ENCODE measurements around the gene DTX2.
A peak's percentile ranks its signal among the peaks of the same experiment; 100 is the strongest.
"Not testable (repeated sequence)": the region's sequence is repeated elsewhere in the genome, so short reads cannot be mapped to it uniquely, and the experiment has no call there.

Gene DTX2

DNA sequence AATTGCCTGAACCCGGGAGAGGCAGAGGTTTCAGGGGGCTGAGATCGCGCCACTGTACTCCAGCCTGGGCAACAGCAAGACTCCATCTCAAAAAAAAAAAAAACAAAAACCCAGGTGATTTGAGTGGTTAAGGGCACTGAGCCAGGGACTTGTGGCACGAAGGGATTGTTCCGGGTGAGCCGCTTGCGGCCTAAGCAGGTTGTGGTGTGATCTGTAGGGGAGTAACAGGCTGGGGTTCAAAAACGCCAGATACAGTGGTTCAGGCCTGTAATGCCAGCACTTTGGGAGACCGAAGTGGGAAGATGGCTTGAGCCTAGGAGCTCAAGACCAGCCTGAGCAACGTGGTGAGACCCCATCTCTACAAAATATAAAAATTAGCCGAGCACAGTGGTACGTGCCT lies 17.7 kb upstream of the DTX2 start:
- not testable (repeated sequence) for DNase-seq (ENCODE audit: low read depth)

DNA sequence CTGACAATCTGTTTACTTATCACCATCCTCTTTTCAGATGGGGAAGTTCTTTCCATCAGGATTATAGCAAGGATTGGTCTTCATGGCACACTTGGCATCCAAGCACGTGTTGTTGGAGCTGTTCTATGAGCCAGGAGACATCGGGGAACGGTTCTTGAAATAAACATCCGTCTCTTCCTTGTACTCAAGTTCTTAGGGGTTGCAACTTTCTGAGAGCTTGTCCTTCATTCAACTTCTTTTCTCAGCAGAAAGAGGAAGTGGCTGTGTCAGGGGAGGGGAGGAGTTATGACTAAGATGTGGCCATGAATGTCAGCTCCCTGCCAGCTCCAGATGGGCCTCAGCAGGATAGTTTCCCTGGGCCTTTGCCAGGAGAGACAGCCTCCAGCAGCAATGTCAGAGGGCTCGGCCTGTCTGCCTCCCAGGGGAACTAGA lies 15.9 kb upstream of the DTX2 start:
- peak; percentile 38 for DNase-seq (ENCODE audit: low read depth)

DNA sequence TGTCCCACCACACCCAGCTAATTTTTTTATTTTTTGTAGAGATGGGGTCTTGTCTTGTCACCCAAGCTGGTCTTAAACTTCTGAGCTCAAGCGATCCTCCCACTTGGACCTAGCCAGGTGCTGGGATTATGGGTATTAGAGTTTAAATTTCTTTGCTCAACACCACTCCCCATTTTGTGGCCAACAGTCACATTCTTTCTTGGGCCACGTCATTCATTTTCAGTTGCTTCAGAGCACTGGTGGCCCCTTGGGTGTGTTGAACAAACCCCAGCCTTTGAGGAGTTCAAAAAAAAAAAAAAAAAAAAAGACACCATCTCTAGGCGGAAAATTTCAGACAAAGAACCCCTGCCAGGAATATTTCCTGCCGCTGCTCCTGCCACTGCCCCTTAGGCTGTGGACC lies 4.5 kb upstream of the DTX2 start:
- DNase-seq (ENCODE audit: low read depth) = not testable (repeated sequence)

DNA sequence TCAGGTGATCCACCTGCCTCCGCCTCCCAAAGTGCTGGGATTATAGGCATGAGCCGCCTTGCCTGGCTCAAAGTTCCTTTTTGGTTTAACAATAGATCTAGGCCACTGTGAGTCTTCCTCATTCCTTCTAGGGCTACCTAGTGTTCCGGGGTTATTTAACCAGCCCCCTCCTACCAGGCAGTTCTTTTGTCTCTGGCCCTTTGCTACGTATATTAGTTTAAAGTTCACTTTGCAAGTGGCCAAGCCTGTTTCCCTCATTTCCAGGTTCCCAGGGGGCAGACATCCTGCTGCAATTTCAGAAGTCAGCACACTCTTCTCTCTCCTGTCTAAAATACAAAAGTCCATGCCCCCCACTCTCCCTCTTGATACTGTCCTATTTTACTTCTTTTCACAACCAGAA lies 3.0 kb upstream of the DTX2 start:
- DNase-seq (ENCODE audit: low read depth) = not testable (repeated sequence)

DNA sequence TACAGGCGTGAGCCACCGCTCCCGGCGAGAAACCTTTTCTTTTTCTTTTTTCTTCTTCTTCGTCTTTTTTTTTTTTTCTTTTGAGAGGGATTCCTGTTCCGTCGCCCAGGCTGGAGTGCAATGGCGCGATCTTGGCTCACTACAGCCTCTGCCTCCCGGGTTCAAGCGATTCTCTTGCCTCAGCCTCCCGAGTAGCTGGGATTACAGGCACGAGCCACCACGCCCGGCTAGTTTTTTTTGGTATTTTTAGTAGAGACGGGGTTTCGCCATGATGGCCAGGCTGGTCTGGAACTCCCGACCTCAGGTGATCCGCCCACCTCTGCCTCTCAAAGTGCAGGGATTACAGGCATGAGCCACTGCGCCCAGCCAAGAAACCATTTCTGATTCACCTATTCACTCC lies 742 bp upstream of the DTX2 start:
- not testable (repeated sequence) for DNase-seq (ENCODE audit: low read depth)

DNA sequence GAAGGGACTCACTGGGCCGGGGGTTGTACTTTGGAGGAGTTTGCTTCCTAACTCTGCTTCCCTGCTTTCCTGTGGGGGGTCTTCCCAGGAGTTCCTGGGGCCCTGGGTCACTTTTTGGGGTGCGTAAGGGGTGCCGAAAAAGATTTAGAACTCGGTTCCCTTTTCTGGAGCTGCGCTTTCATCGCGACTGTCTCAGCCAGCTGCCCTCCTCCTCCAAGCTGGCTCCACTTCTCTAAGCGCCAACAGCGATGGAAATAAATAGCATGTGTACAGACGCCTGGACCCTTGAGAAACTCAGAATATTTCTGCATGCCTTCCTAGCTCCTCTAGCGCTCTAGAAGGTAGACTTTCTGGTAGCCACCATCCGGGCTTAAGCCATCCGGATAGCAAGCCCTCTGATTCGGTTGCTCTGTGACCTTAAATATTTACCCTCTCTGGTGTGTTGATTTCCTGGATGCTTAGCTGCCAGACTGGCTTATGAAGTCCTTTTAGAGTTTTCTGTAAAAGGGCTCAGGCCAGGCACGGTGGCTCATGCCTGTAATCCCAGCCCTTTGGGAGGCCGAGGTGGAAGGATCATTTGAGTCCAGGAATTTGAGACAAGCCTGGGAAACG lies 868 bp downstream of the DTX2 start:
- DNase-seq (ENCODE audit: low read depth) = not testable (repeated sequence)

- DNase-seq (ENCODE audit: low read depth) = not testable (repeated sequence)
Observed at GRCh38 chr7:76464959-76465358, 3.5 kb downstream of the DTX2 start.

DNA sequence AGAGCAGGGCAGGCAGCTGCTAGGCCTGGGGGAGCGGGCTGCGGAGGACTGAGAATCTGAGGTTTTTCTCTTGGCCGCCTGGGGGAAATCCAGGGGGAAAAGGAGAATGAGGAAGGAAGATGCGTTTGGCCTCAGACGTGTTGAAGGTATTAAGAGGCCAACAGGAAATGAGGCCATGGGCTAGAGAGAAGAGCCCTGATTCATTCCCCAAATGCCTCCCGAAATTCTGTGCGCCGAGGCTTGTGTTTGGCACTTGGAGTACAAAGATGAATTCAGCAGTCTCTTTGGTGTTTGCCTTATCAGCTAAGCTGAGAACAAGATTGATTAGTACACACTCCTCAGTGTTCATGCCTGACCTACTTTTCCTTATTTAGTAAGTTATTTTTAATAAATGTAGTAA lies 4.4 kb downstream of the DTX2 start:
- not testable (repeated sequence) for DNase-seq (ENCODE audit: low read depth)

DNA sequence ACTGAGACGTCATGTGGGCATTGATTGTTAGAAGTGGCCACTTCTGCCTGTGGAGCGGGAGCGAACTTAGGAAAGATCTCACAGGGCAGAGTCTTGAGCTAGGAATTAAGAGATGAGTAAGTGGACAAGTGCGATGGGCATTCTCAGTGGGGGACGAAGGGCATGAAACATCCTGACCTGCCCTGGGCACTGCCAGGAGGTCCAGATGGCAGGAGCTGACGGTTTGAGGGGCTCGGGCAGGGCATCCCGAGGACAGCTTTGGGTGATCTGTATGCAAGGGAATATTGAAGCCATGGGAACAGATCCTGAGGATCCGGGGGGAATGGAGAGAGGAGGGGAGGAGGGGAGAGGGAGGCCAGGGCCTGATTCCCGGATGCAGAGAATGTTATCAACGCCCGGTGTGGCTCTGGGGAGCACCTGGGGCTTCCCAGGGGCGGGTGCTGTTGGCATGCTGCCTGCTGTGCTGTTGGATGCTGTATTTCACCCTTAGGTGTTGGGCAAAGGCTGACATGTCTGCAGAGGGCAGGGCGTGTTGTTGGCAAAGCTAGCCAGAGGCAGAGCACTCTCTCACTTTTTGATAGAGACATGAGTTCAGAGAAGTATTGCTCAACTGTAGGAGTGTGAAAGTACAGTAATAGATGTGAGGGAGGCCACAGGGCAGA lies 6.4 kb downstream of the DTX2 start:
- not testable (repeated sequence) for DNase-seq (ENCODE audit: low read depth)

GRCh38 chr7:76471556-76472221 lies 10.2 kb downstream of the DTX2 start:
- DNase-seq (ENCODE audit: low read depth) = not testable (repeated sequence)

GRCh38 chr7:76473097-76473496 lies 11.6 kb downstream of the DTX2 start:
- not testable (repeated sequence) for DNase-seq (ENCODE audit: low read depth)

GRCh38 chr7:76476280-76476679 lies 14.8 kb downstream of the DTX2 start:
- not testable (repeated sequence) for DNase-seq (ENCODE audit: low read depth)

DNA sequence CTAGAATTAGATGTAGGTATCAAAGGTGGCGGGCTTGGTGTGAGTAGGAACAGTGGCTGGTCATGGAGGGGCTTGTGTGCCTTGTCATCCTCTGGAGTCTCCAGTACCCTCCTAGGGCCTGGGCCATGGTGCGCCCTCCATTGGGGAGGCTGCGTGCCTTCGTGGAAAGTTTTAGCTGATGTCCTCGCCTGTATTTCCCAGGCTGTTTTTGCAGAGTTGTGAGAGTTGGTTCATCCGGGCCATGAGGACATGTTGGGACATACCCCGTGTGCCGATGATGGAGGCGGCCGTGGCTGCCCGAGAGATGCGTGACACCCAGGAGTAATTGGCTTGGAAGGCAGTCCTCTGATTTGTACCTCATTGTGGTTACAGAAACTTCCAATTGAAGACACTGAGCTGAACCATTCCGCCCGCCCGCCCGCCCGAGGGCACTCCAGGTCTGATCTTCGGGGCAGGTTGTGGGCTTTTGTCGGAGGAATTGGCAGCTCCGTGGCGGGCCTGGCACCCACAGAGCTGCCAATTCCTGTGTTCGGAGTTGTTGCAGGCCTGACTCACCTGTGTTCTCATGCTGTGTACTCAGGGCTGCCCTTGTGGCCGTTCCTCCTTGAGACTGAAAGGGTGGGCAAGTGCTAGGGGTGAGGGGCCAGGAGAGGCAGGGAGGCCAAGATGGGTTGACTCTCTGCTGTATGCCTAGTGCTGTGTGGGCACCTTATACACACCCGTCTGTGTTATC lies 15.4 kb downstream of the DTX2 start:
- not testable (repeated sequence) for DNase-seq (ENCODE audit: low read depth)

- DNase-seq (ENCODE audit: low read depth) = not testable (repeated sequence)
Observed at GRCh38 chr7:76479628-76480027, 18.1 kb downstream of the DTX2 start.

DNA sequence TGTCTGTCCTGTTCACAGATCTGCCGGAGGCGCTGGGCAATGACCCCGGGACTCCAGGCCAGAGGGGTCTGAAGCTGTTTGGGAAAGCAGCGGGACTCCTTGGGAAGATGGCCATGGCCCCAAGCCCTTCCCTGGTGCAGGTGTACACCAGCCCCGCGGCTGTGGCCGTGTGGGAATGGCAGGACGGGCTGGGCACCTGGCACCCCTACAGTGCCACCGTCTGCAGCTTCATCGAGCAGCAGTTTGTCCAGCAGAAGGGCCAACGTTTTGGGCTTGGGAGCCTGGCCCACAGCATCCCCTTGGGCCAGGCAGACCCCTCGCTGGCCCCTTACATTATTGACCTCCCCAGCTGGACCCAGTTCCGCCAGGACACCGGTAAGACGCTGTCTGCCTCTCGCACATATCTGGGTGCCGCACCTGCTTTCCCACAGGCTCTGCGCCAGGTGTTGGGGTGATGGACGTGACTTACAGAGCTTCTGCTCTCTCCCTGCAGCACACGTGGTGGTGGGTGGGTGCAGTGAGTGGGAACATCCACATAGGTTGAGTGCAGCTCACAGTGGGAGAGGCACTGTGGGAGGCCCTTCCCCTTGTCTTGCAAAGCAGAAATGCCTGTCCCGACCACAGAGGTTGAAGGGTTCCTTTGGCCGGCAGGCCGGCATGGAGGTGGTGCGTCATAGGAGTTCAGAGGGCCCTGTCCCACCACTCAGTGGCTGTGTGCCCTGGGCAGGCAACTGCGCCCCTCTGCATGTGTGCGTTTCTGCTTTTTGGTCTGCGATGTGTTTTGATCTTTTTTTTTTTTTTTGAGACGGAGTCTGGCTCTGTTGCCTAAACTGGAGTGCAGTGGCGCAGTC lies 19.1 kb downstream of the DTX2 start:
- not testable (repeated sequence) for DNase-seq (ENCODE audit: low read depth)

DNA sequence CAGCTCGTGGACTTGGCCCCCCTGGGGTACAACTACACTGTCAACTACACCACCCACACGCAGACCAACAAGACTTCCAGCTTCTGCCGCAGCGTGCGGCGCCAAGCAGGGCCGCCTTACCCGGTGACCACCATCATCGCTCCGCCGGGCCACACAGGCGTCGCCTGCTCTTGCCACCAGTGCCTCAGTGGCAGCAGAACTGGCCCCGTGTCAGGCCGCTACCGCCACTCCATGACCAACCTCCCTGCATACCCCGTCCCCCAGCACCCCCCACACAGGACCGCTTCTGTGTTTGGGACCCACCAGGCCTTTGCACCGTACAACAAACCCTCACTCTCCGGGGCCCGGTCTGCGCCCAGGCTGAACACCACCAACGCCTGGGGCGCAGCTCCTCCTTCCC lies 21.2 kb downstream of the DTX2 start:
- DNase-seq (ENCODE audit: low read depth) = not testable (repeated sequence)

DNA sequence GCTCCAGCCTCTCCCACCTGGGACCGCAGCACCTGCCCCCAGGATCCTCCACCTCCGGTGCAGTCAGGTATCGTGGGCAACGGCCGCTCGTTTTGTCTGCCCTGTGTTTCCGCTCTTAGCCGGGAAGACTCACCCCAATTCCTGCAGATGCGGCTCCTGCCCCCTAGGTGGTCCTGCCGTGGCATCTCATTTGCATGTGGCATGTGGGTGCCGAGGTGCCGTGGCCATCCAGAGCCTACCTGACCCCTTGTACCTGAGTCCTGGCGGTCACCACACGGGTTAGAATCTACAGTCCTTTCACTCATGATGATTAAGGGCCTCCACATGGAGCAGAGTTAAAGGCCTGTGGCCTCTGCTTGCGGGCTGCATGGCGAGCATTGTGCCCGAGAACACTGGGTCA lies 21.6 kb downstream of the DTX2 start:
- DNase-seq (ENCODE audit: low read depth) = not testable (repeated sequence)

DNA sequence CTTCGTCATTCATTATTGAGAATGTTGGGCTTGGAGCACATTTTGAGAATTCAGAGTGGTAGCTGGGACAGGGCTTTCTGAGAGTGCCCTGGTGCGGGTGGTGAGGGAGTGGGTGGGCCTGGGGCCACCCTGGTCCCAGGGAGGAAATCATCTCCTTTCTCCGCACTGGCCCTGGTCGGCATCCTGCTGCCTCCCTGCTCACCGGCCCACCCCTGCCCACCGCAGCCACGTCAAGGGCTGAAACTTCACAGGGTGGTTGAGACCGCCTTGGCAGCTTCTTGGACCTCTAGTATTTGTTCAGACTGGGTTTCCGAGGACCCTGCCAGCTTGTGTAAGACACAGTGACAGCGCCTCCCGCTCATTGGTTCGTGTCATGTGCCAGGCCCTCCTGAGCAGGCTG lies 22.9 kb downstream of the DTX2 start:
- not testable (repeated sequence) for DNase-seq (ENCODE audit: low read depth)

- not testable (repeated sequence) for DNase-seq (ENCODE audit: low read depth)
Observed at GRCh38 chr7:76485822-76486610, 24.5 kb downstream of the DTX2 start.

GRCh38 chr7:76486618-76487017 lies 25.1 kb downstream of the DTX2 start:
- not testable (repeated sequence) for DNase-seq (ENCODE audit: low read depth)

- not testable (repeated sequence) for DNase-seq (ENCODE audit: low read depth)
Observed at GRCh38 chr7:76487969-76488368, 26.5 kb downstream of the DTX2 start.

Data from GM04504 (cell line).